Neural progenitor cell (in vitro differentiated cells): ENCODE measurements around the gene TMEM115. TPM values are rescaled to one million over a fixed set of nuclear protein-coding genes. Genes with fewer than 3 reads are reported as not detected.
A peak's percentile ranks its signal among the peaks of the same experiment; 100 is the strongest.

Experiments
- DNase-seq: peaks from one replicate; pipeline ENCODE4 v3.0.0-alpha.2; 2016; ENCODE audit warnings: low spot score
- H2AFZ ChIP-seq: fragments of 200-600 bp; sonication (generic); replicated peaks from 2 replicates; pipeline ENCODE4 v1.6.1; 2016; ENCODE audit warnings: antibody characterized with exemption
- H3F3A ChIP-seq: fragments of 200-600 bp; sonication (generic); 2 replicates; pipeline ENCODE4 v1.6.1; 2016; ENCODE audit warnings: antibody characterized with exemption, low read depth
- H3K27ac ChIP-seq: fragments of 200-600 bp; sonication (generic); 2 replicates; pipeline ENCODE4 v1.5.1; 2016; ENCODE audit warnings: mild to moderate bottlenecking
- H3K27me3 ChIP-seq: fragments of 200-600 bp; sonication (generic); 2 replicates; pipeline ENCODE4 v1.6.1; 2016; ENCODE audit warnings: mild to moderate bottlenecking, moderate library complexity
- H3K36me3 ChIP-seq: fragments of 200-600 bp; sonication (generic); 2 replicates; pipeline ENCODE4 v1.5.1; 2016
- H3K4me1 ChIP-seq: fragments of 200-600 bp; sonication (generic); 2 replicates; pipeline ENCODE4 v1.6.1; 2016; ENCODE audit warnings: mixed run types
- H3K4me2 ChIP-seq: fragments of 200-600 bp; sonication (generic); 2 replicates; pipeline ENCODE4 v1.6.1; 2016
- H3K4me3 ChIP-seq: fragments of 200-600 bp; sonication (generic); 2 replicates; pipeline ENCODE4 v1.5.1; 2016
- H3K79me2 ChIP-seq: fragments of 200-600 bp; sonication (generic); 2 replicates; pipeline ENCODE4 v1.6.1; 2016; ENCODE audit warnings: low read depth
- H3K9ac ChIP-seq: fragments of 200-600 bp; sonication (generic); 2 replicates; pipeline ENCODE4 v1.6.1; 2016
- H3K9me3 ChIP-seq: fragments of 200-600 bp; sonication (generic); 2 replicates; pipeline ENCODE4 v1.5.1; 2016; ENCODE audit warnings: low read depth
- H4K20me1 ChIP-seq: fragments of 200-600 bp; sonication (generic); 2 replicates; pipeline ENCODE4 v1.6.1; 2016; ENCODE audit warnings: low read depth
- H3K27ac Mint-ChIP-seq: 3 replicates; pipeline ENCODE4 v1.8.0; 2021; ENCODE audit warnings: mixed read lengths
- H3K27me3 Mint-ChIP-seq: 2 replicates; pipeline ENCODE4 v1.8.0; 2022; ENCODE audit warnings: low read depth, mild to moderate bottlenecking, inconsistent platforms, moderate library complexity, mixed read lengths; ENCODE audit not compliant: insufficient read depth
- H3K36me3 Mint-ChIP-seq: 3 replicates; pipeline ENCODE4 v1.8.0; 2021; ENCODE audit warnings: mixed read lengths
- H3K4me1 Mint-ChIP-seq: 3 replicates; pipeline ENCODE4 v1.8.0; 2021; ENCODE audit warnings: mixed read lengths
- H3K4me3 Mint-ChIP-seq: 3 replicates; pipeline ENCODE4 v1.8.0; 2021; ENCODE audit warnings: mild to moderate bottlenecking, moderate library complexity, mixed read lengths
- H3K9me3 Mint-ChIP-seq: 3 replicates; pipeline ENCODE4 v1.8.0; 2020; ENCODE audit warnings: mixed read lengths
- EZH2 ChIP-seq: fragments of 200-600 bp; sonication (generic); IDR thresholded peaks from 2 replicates; pipeline ENCODE4 v1.6.1; 2017; ENCODE audit warnings: antibody characterized with exemption, mild to moderate bottlenecking, moderate library complexity
- EZH2phosphoT487 ChIP-seq: fragments of 200-600 bp; sonication (generic); IDR thresholded peaks from 2 replicates; pipeline ENCODE4 v1.6.1; 2017; ENCODE audit warnings: antibody characterized with exemption
- total RNA-seq: library from RNA; depleted of rRNA; stranded (reverse); fragments of >200 nt; gene quantifications from 2 replicates; pipeline ENCODE4 v1.2.3, GENCODE V29; 2015; ENCODE audit warnings: low replicate concordance
- TF ChIP-seq, protein P1 (sequence below): fragments of 200-600 bp; sonication (generic); IDR thresholded peaks from 2 replicates; pipeline ENCODE4 v1.5.1; 2017; ENCODE audit warnings: antibody characterized with exemption, mild to moderate bottlenecking

TMEM115 gene
- total RNA-seq, 1 donor from 2014 or later: 6.3 TPM

DNA sequence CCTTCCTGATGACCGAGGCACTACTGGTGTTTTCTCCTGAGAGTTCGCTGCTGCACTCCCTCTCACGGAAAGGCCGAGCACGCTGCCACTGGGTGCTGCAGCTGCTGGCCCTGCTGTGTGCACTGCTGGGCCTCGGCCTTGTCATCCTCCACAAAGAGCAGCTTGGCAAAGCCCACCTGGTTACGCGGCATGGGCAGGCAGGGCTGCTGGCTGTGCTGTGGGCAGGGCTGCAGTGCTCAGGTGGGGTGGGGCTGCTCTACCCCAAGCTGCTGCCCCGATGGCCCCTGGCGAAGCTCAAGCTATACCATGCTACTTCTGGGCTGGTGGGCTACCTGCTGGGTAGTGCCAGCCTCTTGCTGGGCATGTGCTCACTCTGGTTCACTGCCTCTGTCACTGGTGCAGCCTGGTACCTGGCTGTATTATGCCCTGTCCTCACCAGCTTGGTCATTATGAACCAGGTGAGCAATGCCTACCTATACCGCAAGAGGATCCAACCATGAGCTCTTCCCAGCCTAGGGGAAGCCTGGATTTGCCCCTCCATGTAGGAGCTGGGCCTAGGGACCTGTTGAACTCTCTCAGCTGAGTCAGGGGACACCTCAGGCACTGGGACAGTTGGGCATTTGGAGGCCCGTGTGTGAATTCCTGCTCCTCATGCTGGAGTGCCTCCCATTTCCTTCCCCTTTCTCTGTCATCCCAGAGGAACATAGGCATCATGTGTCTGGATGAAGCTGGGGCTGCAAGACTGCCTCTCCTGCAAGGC, 5.9 kb downstream of the TMEM115 start:
- Mint-ChIP-seq H3K4me1 (peaks cover 42% of the 10 kb centered on the region), H3K27ac (no peak overlapping the region), H3K4me3 (no peak overlapping the region), H3K36me3 (peaks cover 10% of the 10 kb centered on the region), H3K27me3 (peaks cover 13% of the 10 kb centered on the region), H3K9me3 (no peaks in the 10 kb centered on the region)
- Histone ChIP-seq H3K36me3 (no peaks in the 10 kb centered on the region), H3K9me3 (no peaks in the 10 kb centered on the region), H3K9ac (no peak overlapping the region), H3K27me3 (no peaks in the 10 kb centered on the region), H2AFZ (no peak overlapping the region), H3K4me3 (no peak overlapping the region), H3F3A (peaks cover 7% of the 10 kb centered on the region), H4K20me1 (peaks cover 39% of the 10 kb centered on the region), H3K79me2 (peaks cover 39% of the 10 kb centered on the region), H3K4me2 (no peak overlapping the region), H3K4me1 (peaks cover 19% of the 10 kb centered on the region), H3K27ac (no peak overlapping the region)
- no peak for DNase-seq
- no peak for TF ChIP-seq EZH2
- no peak for TF ChIP-seq EZH2phosphoT487
- TF ChIP-seq, protein P1, sequence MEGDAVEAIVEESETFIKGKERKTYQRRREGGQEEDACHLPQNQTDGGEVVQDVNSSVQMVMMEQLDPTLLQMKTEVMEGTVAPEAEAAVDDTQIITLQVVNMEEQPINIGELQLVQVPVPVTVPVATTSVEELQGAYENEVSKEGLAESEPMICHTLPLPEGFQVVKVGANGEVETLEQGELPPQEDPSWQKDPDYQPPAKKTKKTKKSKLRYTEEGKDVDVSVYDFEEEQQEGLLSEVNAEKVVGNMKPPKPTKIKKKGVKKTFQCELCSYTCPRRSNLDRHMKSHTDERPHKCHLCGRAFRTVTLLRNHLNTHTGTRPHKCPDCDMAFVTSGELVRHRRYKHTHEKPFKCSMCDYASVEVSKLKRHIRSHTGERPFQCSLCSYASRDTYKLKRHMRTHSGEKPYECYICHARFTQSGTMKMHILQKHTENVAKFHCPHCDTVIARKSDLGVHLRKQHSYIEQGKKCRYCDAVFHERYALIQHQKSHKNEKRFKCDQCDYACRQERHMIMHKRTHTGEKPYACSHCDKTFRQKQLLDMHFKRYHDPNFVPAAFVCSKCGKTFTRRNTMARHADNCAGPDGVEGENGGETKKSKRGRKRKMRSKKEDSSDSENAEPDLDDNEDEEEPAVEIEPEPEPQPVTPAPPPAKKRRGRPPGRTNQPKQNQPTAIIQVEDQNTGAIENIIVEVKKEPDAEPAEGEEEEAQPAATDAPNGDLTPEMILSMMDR: no peak

DNA sequence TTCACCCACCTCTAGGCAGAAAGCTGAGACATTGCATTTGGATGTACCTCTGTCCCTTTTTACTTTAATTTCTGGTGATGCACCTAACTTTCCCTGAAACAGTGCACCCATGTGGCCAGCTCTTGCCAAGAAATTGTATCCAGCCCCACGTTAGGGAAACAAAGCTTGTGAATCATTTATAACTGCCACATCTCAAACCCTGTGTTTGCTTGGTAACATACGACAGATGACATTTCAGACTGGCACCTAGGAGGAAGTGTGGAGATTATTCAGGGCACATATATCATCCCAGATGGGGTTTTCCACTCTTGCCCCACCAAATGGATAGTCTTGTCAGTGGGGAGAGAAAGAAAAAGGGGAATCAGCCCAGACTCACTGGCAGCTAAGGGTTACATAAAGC, 6.5 kb downstream of the TMEM115 start:
- no peaks in the 10 kb centered on the region for H3K9me3 Mint-ChIP-seq
- H3K36me3 Mint-ChIP-seq: peaks cover 5% of the 10 kb centered on the region
- no peak for DNase-seq
- Histone ChIP-seq H3K9me3 (no peaks in the 10 kb centered on the region), H3K4me1 (peaks cover 13% of the 10 kb centered on the region), H3K4me2 (no peak overlapping the region), H3K4me3 (no peak overlapping the region), H2AFZ (no peak overlapping the region), H3K79me2 (peaks cover 33% of the 10 kb centered on the region), H4K20me1 (peaks cover 33% of the 10 kb centered on the region), H3K27ac (no peak overlapping the region), H3K36me3 (no peaks in the 10 kb centered on the region), H3K27me3 (no peaks in the 10 kb centered on the region), H3F3A (peaks cover 9% of the 10 kb centered on the region), H3K9ac (no peak overlapping the region)
- peaks cover 36% of the 10 kb centered on the region for H3K4me1 Mint-ChIP-seq
- no peak overlapping the region for H3K27ac Mint-ChIP-seq
- TF ChIP-seq EZH2phosphoT487: no peak
- TF ChIP-seq, protein P1: no peak
- TF ChIP-seq EZH2: no peak
- peaks cover 9% of the 10 kb centered on the region for H3K27me3 Mint-ChIP-seq
- no peak overlapping the region for H3K4me3 Mint-ChIP-seq

DNA sequence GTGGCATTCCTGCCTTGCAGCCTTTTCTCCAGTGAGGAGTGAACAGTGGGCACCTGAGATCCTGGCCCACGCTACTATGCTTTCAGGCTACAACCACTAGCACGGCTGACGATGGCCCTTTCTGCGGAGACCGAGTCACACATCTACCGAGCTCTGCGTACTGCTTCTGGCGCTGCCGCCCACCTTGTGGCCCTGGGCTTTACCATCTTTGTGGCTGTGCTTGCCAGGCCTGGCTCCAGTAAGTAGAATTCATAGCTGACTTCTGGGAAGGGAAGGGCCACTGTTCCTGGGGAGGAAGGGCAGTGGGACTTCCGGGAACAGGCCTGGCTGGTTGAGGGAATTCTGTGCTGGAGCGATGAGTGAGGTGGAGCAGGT, 8.0 kb downstream of the TMEM115 start:
- Mint-ChIP-seq H3K4me3 (peak overlapping the region; percentile 94), H3K27ac (no peak overlapping the region), H3K9me3 (no peaks in the 10 kb centered on the region), H3K27me3 (peaks cover 8% of the 10 kb centered on the region), H3K4me1 (peaks cover 27% of the 10 kb centered on the region), H3K36me3 (peaks cover 5% of the 10 kb centered on the region)
- Histone ChIP-seq H3K4me3 (peak overlapping the region; percentile 84), H2AFZ (no peak overlapping the region), H3K4me2 (peak overlapping the region; percentile 93), H3K9me3 (no peaks in the 10 kb centered on the region), H3K4me1 (peaks cover 5% of the 10 kb centered on the region), H3K27ac (no peak overlapping the region), H3K9ac (no peak overlapping the region), H4K20me1 (peaks cover 22% of the 10 kb centered on the region), H3K36me3 (no peaks in the 10 kb centered on the region), H3K27me3 (peaks cover 2% of the 10 kb centered on the region), H3F3A (peaks cover 19% of the 10 kb centered on the region), H3K79me2 (peaks cover 18% of the 10 kb centered on the region)
- TF ChIP-seq, protein P1: no peak
- TF ChIP-seq EZH2phosphoT487: no peak
- TF ChIP-seq EZH2: no peak
- DNase-seq: no peak
